Hepatocyte (in vitro differentiated cells): Measurements from ENCODE around the gene LRRC36. TPM values are rescaled to one million over a fixed set of nuclear protein-coding genes. Genes with fewer than 3 reads are reported as not detected.

ENCODE experiments used
- DNase-seq: peaks from one replicate; pipeline ENCODE4 v3.0.0-alpha.2; 2016; ENCODE audit warnings: low spot score
- H2AFZ ChIP-seq: fragments of 200-600 bp; sonication (generic); 2 replicates; pipeline ENCODE4 v1.6.0; 2016; ENCODE audit warnings: antibody characterized with exemption, mild to moderate bottlenecking
- H3K27ac ChIP-seq: fragments of 200-600 bp; sonication (generic); 2 replicates; pipeline ENCODE4 v1.5.1; 2016; ENCODE audit warnings: mild to moderate bottlenecking
- H3K27me3 ChIP-seq: fragments of 200-600 bp; sonication (generic); 2 replicates; pipeline ENCODE4 v1.6.1; 2016
- H3K36me3 ChIP-seq: fragments of 200-600 bp; sonication (generic); replicated peaks from 2 replicates; pipeline ENCODE4 v1.5.1; 2016; ENCODE audit warnings: low read depth; ENCODE audit not compliant: insufficient read depth
- H3K4me1 ChIP-seq: fragments of 200-600 bp; sonication (generic); 2 replicates; pipeline ENCODE4 v1.5.1; 2016; ENCODE audit warnings: mild to moderate bottlenecking, moderate library complexity; ENCODE audit not compliant: insufficient read depth
- H3K4me2 ChIP-seq: fragments of 200-600 bp; sonication (generic); 2 replicates; pipeline ENCODE4 v1.6.0; 2016
- H3K4me3 ChIP-seq: fragments of 200-600 bp; sonication (generic); 2 replicates; pipeline ENCODE4 v1.5.1; 2016; ENCODE audit warnings: mild to moderate bottlenecking
- H3K79me2 ChIP-seq: fragments of 200-600 bp; sonication (generic); 2 replicates; pipeline ENCODE4 v1.6.0; 2017; ENCODE audit warnings: mild to moderate bottlenecking
- H3K9me2 ChIP-seq: fragments of 200-600 bp; sonication (generic); replicated peaks from 2 replicates; pipeline ENCODE4 v1.6.0; 2017; ENCODE audit warnings: mild to moderate bottlenecking; ENCODE audit not compliant: insufficient read depth
- H3K9me3 ChIP-seq: fragments of 200-600 bp; sonication (generic); 2 replicates; pipeline ENCODE4 v1.5.1; 2016; ENCODE audit warnings: low read depth, mild to moderate bottlenecking
- H4K20me1 ChIP-seq: fragments of 200-600 bp; sonication (generic); 2 replicates; pipeline ENCODE4 v1.6.0; 2016; ENCODE audit warnings: mild to moderate bottlenecking; ENCODE audit not compliant: insufficient read depth, poor library complexity, severe bottlenecking
- CTCF ChIP-seq: fragments of 200-600 bp; sonication (generic); IDR thresholded peaks from 2 replicates; pipeline ENCODE4 v1.5.1; 2016; ENCODE audit warnings: antibody characterized with exemption, mild to moderate bottlenecking; ENCODE audit not compliant: poor library complexity
- EZH2 ChIP-seq: fragments of 200-600 bp; sonication (generic); IDR thresholded peaks from 2 replicates; pipeline ENCODE4 v1.6.1; 2016; ENCODE audit warnings: antibody characterized with exemption, mild to moderate bottlenecking, borderline replicate concordance
- EZH2phosphoT487 ChIP-seq: fragments of 200-600 bp; sonication (generic); IDR thresholded peaks from one replicate; pipeline ENCODE4 v1.6.1; 2018; ENCODE audit warnings: antibody characterized with exemption, mild to moderate bottlenecking, low read depth, moderate library complexity; ENCODE audit not compliant: unreplicated experiment, severe bottlenecking
- WGBS: methylation state at CpG from one replicate; pipeline ENCODE4 v1.1.6; 2016; ENCODE audit warnings: low lambda C conversion rate; ENCODE audit errors: missing lambda C conversion rate; 5-methylcytosine and 5-hydroxymethylcytosine counted together
- polyA plus RNA-seq: library from polyadenylated mRNA; unstranded; fragments of >200 nt; fragmentation: Nextera tagmentation; extraction: Ambion mirVana; gene quantifications from 2 replicates; pipeline ENCODE4 v1.2.1, GENCODE V29; 2016
- total RNA-seq: library from RNA; depleted of rRNA; stranded (reverse); fragments of >200 nt; gene quantifications from 2 replicates; pipeline ENCODE4 v1.2.3, GENCODE V29; 2014

LRRC36 gene
- total and polyA plus RNA-seq, 2 experiments from 2014 or later, result 0.23 to 0.69 TPM

- Histone ChIP-seq H2AFZ (no peak overlapping the region), H3K27ac (peak overlapping the region; percentile 83), H3K4me3 (no peak overlapping the region), H3K27me3 (no peaks in the 10 kb centered on the region), H3K9me3 (no peaks in the 10 kb centered on the region), H3K9me2 (no peaks in the 10 kb centered on the region), H3K79me2 (no peaks in the 10 kb centered on the region), H3K36me3 (no peaks in the 10 kb centered on the region), H4K20me1 (no peaks in the 10 kb centered on the region), H3K4me2 (no peak overlapping the region), H3K4me1 (peaks cover 12% of the 10 kb centered on the region)
- TF ChIP-seq EZH2phosphoT487 (no peak), EZH2 (no peak), CTCF (no peak)
- peak; percentile 74 for DNase-seq
- WGBS, result 47% methylated on average over 5 of the region's 5 CpGs
These were observed 14.8 kb upstream of the LRRC36 start for GRCh38 chr16:67311607-67312488.

- Histone ChIP-seq H4K20me1 (no peaks in the 10 kb centered on the region), H3K4me2 (no peak overlapping the region), H3K4me3 (no peak overlapping the region), H3K36me3 (no peaks in the 10 kb centered on the region), H3K9me3 (no peaks in the 10 kb centered on the region), H2AFZ (no peak overlapping the region), H3K9me2 (no peaks in the 10 kb centered on the region), H3K27ac (peak overlapping the region; percentile 83), H3K4me1 (peaks cover 12% of the 10 kb centered on the region), H3K27me3 (no peaks in the 10 kb centered on the region), H3K79me2 (no peaks in the 10 kb centered on the region)
- no peak for TF ChIP-seq EZH2
- no peak for TF ChIP-seq CTCF
- TF ChIP-seq EZH2phosphoT487, result no peak
- no peak for DNase-seq
These were observed 13.9 kb upstream of the LRRC36 start for GRCh38 chr16:67312719-67313118.

- DNase-seq, result no peak
- peaks cover 10% of the 10 kb centered on the region for H3K27me3 ChIP-seq
- no peaks in the 10 kb centered on the region for H3K36me3 ChIP-seq
- H4K20me1 ChIP-seq, result no peaks in the 10 kb centered on the region
- H3K79me2 ChIP-seq, result no peaks in the 10 kb centered on the region
- H3K4me3 ChIP-seq, result no peak overlapping the region
- no peaks in the 10 kb centered on the region for H3K9me3 ChIP-seq
- peaks cover 2% of the 10 kb centered on the region for H3K4me1 ChIP-seq
- no peaks in the 10 kb centered on the region for H3K9me2 ChIP-seq
- TF ChIP-seq EZH2phosphoT487 (no peak), CTCF (no peak), EZH2 (no peak)
- H2AFZ ChIP-seq, result no peak overlapping the region
- H3K4me2 ChIP-seq, result no peak overlapping the region
- no peak overlapping the region for H3K27ac ChIP-seq
These were observed 8.8 kb upstream of the LRRC36 start for GRCh38 chr16:67317853-67318252.
